H1 (cell line): ENCODE measurements around the gene SAE1. TPM values are rescaled to one million over a fixed set of nuclear protein-coding genes. Genes with fewer than 3 reads are reported as not detected.
A peak's percentile ranks its signal among the peaks of the same experiment; 100 is the strongest.

Source experiments
- CTCF ChIA-PET: fragments of 300-600 bp; sonication (Branson Sonifier 250); formaldehyde crosslinking; loops from one replicate; lab custom pipeline; 2021; ENCODE audit not compliant: partially characterized antibody; lab: Charles Lee
- POLR2A ChIA-PET: fragments of 300-600 bp; sonication (Branson Sonifier 250); formaldehyde crosslinking; loops from one replicate; lab custom pipeline; 2021; ENCODE audit warnings: inconsistent platforms; ENCODE audit not compliant: partially characterized antibody; lab: Charles Lee
- DNase-seq, 2 experiments: peaks; one replicate each; pipeline versions ENCODE4 v3.0.0 to v3.0.0-alpha.2; 2010 to 2022; ENCODE audit warnings: low spot score in 2 of 2, low read depth in 1 of 2, mixed read lengths in 1 of 2
- FAIRE-seq: peaks from 2 replicates; lab custom pipeline; 2011; peaks lifted over from hg19 to GRCh38; lab: Jason Lieb, UNC
- H2AFZ ChIP-seq: 2 replicates; pipeline ENCODE4 v1.8.1; 2012; ENCODE audit warnings: low read length, inconsistent platforms
- H2AK5ac ChIP-seq: 2 replicates; pipeline ENCODE4 v1.6.1; 2013; ENCODE audit warnings: low read depth, low read length
- H2BK120ac ChIP-seq: replicated peaks from 2 replicates; pipeline ENCODE3; 2013; ENCODE audit warnings: low read depth, low read length, inconsistent platforms
- H2BK12ac ChIP-seq: 2 replicates; pipeline ENCODE4 v1.6.1; 2013; ENCODE audit warnings: low read depth, low read length
- H2BK15ac ChIP-seq: 2 replicates; pipeline ENCODE4 v1.6.1; 2013; ENCODE audit warnings: low read length
- H2BK20ac ChIP-seq: 2 replicates; pipeline ENCODE4 v1.6.1; 2013; ENCODE audit warnings: low read length
- H2BK5ac ChIP-seq: 2 replicates; pipeline ENCODE4 v1.6.1; 2013; ENCODE audit warnings: low read depth, low read length
- H3K14ac ChIP-seq: 2 replicates; pipeline ENCODE4 v1.6.1; 2013; ENCODE audit warnings: inconsistent platforms; ENCODE audit not compliant: insufficient read length
- H3K18ac ChIP-seq: 2 replicates; pipeline ENCODE4 v1.6.1; 2013; ENCODE audit warnings: low read length; ENCODE audit errors: extremely low read depth
- H3K23ac ChIP-seq: 2 replicates; pipeline ENCODE4 v1.6.1; 2013; ENCODE audit warnings: inconsistent platforms; ENCODE audit not compliant: insufficient read length
- H3K23me2 ChIP-seq: 2 replicates; pipeline ENCODE4 v1.6.1; 2013; ENCODE audit warnings: low read depth, low read length
- H3K27ac ChIP-seq: 2 replicates; pipeline ENCODE4 v1.6.1; 2011; ENCODE audit warnings: low read depth, low read length, inconsistent platforms
- H3K27me3 ChIP-seq, 4 experiments: replicated peaks in 1 of 4; 1 replicate in 1 of 4; 2 replicates in 3 of 4; pipeline versions ENCODE4 v1.6.1 to v1.8.1; 2011 to 2013; ENCODE audit warnings: low read length in 3 of 4, mild to moderate bottlenecking in 3 of 4, inconsistent platforms in 2 of 4, mixed read lengths in 2 of 4, moderate library complexity in 1 of 4; ENCODE audit not compliant: control insufficient read depth in 3 of 4, insufficient read depth in 3 of 4; ENCODE audit errors: extremely low read depth in 1 of 4
- H3K36me3 ChIP-seq, 4 experiments: 2 replicates each; pipeline versions ENCODE4 v1.6.1 to v1.8.1; 2011 to 2013; ENCODE audit warnings: mild to moderate bottlenecking in 4 of 4, low read length in 3 of 4, moderate library complexity in 2 of 4, control low read depth in 1 of 4, inconsistent platforms in 1 of 4; ENCODE audit not compliant: insufficient read depth in 4 of 4, control insufficient read depth in 2 of 4
- H3K4ac ChIP-seq: replicated peaks from 2 replicates; pipeline ENCODE3; 2013; ENCODE audit warnings: low read length, low read depth, mixed read lengths, inconsistent platforms; ENCODE audit not compliant: insufficient read length
- H3K4me1 ChIP-seq, 4 experiments: replicated peaks in 1 of 4; 1 replicate in 1 of 4; 2 replicates in 3 of 4; pipeline versions ENCODE4 v1.6.1 to v1.8.1; 2011 to 2013; ENCODE audit warnings: low read length in 3 of 4, inconsistent platforms in 2 of 4, mixed read lengths in 1 of 4; ENCODE audit not compliant: insufficient read depth in 4 of 4, control insufficient read depth in 3 of 4
- H3K4me2 ChIP-seq, 2 experiments: 2 replicates each; pipeline versions ENCODE4 v1.6.1 to v1.8.1; 2011 to 2013; ENCODE audit warnings: low read depth in 2 of 2, low read length in 2 of 2, control low read depth in 1 of 2, inconsistent platforms in 1 of 2, mild to moderate bottlenecking in 1 of 2; ENCODE audit not compliant: insufficient read depth in 1 of 2
- H3K4me3 ChIP-seq, 4 experiments: fragments of 200-600, 300-600 bp in 1 of 4; sonication (generic), shearing (Covaris generic), sonication (Bioruptor Twin) in 1 of 4; 2 replicates each; pipeline versions ENCODE4 v1.5.1 to v1.8.1; 2011 to 2016; ENCODE audit warnings: low read length in 4 of 4, low read depth in 3 of 4, control low read depth in 2 of 4, inconsistent platforms in 2 of 4, mild to moderate bottlenecking in 2 of 4, mixed read lengths in 1 of 4, moderate library complexity in 1 of 4; ENCODE audit not compliant: insufficient read depth in 2 of 4; ENCODE audit errors: extremely low read depth in 1 of 4
- H3K56ac ChIP-seq: replicated peaks from 2 replicates; pipeline ENCODE3; 2013; ENCODE audit warnings: low read depth, mild to moderate bottlenecking, mixed read lengths, low read length, inconsistent platforms; ENCODE audit not compliant: insufficient read length
- H3K79me1 ChIP-seq: 2 replicates; pipeline ENCODE4 v1.6.1; 2013; ENCODE audit warnings: low read depth, low read length, control low read depth
- H3K79me2 ChIP-seq, 2 experiments: 2 replicates each; pipeline versions ENCODE4 v1.6.1 to v1.8.1; 2012 to 2013; ENCODE audit warnings: low read length in 2 of 2, mild to moderate bottlenecking in 2 of 2, inconsistent platforms in 1 of 2; ENCODE audit not compliant: insufficient read depth in 2 of 2, control insufficient read depth in 1 of 2
- H3K9ac ChIP-seq, 4 experiments: replicated peaks in 1 of 4; 1 replicate in 1 of 4; 2 replicates in 3 of 4; pipeline versions ENCODE4 v1.6.1 to v1.8.1; 2011 to 2013; ENCODE audit warnings: low read depth in 3 of 4, low read length in 3 of 4, control low read depth in 2 of 4, mild to moderate bottlenecking in 2 of 4, moderate library complexity in 2 of 4, inconsistent platforms in 1 of 4; ENCODE audit errors: extremely low read depth in 1 of 4
- H3K9me3 ChIP-seq, 2 experiments: 2 replicates each; pipeline versions ENCODE4 v1.6.1 to v1.8.1; 2012 to 2013; ENCODE audit warnings: mild to moderate bottlenecking in 2 of 2, moderate library complexity in 2 of 2, control low read depth in 1 of 2, inconsistent platforms in 1 of 2, low read depth in 1 of 2, low read length in 1 of 2, mixed read lengths in 1 of 2; ENCODE audit not compliant: insufficient read depth in 2 of 2
- H4K20me1 ChIP-seq, 2 experiments: replicated peaks in 1 of 2; 2 replicates each; pipeline versions ENCODE3 to v1.8.1; 2011 to 2013; ENCODE audit warnings: inconsistent platforms in 2 of 2, low read length in 2 of 2, mild to moderate bottlenecking in 1 of 2; ENCODE audit not compliant: insufficient read depth in 2 of 2, control insufficient read depth in 1 of 2
- H4K5ac ChIP-seq: 2 replicates; pipeline ENCODE4 v1.6.1; 2013; ENCODE audit warnings: low read length, low read depth, mixed read lengths, inconsistent platforms; ENCODE audit not compliant: insufficient read length
- H4K8ac ChIP-seq: 2 replicates; pipeline ENCODE4 v1.8.0; 2013; ENCODE audit warnings: mild to moderate bottlenecking, moderate library complexity, low read length, inconsistent platforms; ENCODE audit not compliant: insufficient read depth; ENCODE audit errors: extremely low read depth
- H4K91ac ChIP-seq: replicated peaks from 2 replicates; pipeline ENCODE3; 2013; ENCODE audit warnings: low read length, mixed read lengths, inconsistent platforms; ENCODE audit not compliant: insufficient read length
- NRF1 ChIP-seq: IDR thresholded peaks from 2 replicates; pipeline ENCODE4 v1.6.1; 2011; ENCODE audit warnings: mild to moderate bottlenecking, low read depth, low read length, improper control_type of control experiment
- TBP ChIP-seq: IDR thresholded peaks from 2 replicates; pipeline ENCODE4 v1.6.1; 2011; ENCODE audit warnings: low read depth, low read length, improper control_type of control experiment
- WGBS, 2 experiments: shearing (Covaris generic) in 1 of 2; methylation state at CpG; one replicate each; pipeline versions ENCODE4 v1.1.6 to v1.1.7; 2013 to 2015; ENCODE audit warnings: low lambda C conversion rate in 2 of 2, mixed read lengths in 2 of 2, inconsistent platforms in 1 of 2, low coverage in 1 of 2, missing lambda C conversion rate in 1 of 2; ENCODE audit not compliant: insufficient replicate concordance in 2 of 2, insufficient coverage in 1 of 2, insufficient read length in 1 of 2; ENCODE audit errors: extremely low coverage in 1 of 2, missing lambda C conversion rate in 1 of 2; 5-methylcytosine and 5-hydroxymethylcytosine counted together
- polyA plus RNA-seq, 7 experiments: library from polyadenylated mRNA; depleted of rRNA in 3 of 7; stranded (reverse) in 5 of 7; unstranded in 2 of 7; fragments of >200 nt in 5 of 7; fragments of 200-250 nt in 2 of 7; gene quantifications; 1 replicate in 5 of 7; 2 replicates in 1 of 7; 4 replicates in 1 of 7; pipeline versions ENCODE4 v1.2.1 to v1.2.3, GENCODE V29; 2011 to 2013; ENCODE audit warnings: missing spikeins in 2 of 7, mixed read lengths in 2 of 7
- total RNA-seq: library from RNA; stranded (reverse); fragmentation: NEBNext Ultra II Directional; extraction: Animal tissue kit (Norgen Biotek cat#: 25700); gene quantifications from 2 replicates; pipeline ENCODE4 v1.2.1, GENCODE V29; 2021

SAE1 gene
- total and polyA plus RNA-seq, 2 of the 8 experiments (the other 6 are each of a cell fraction or from before 2014, with no cell fraction given): 213 to 268 TPM

- TF ChIP-seq TBP (peak; percentile 3; the same call in 1 of the 2 replicates), NRF1 (no peak)
- WGBS, 2 experiments: 10% methylated on average over 2 of the region's 2 CpGs; no CpG with 5 or more reads in 1 of the 2 experiments
- Histone ChIP-seq H3K4ac (no peak overlapping the region), H2AFZ (no peak overlapping the region), H2BK15ac (no peak overlapping the region), H2BK120ac (no peak overlapping the region), H4K8ac (no peak overlapping the region), H3K79me1 (peaks cover 18% of the 10 kb centered on the region), H3K36me3 (peaks cover 0 to 36% (median 2%) of the 10 kb centered on the region in 4 experiments; a peak in 4 of 8 replicates), H3K18ac (no peak overlapping the region), H3K9me3 (no peaks in the 10 kb centered on the region), H3K23me2 (peaks cover 12% of the 10 kb centered on the region), H2BK20ac (no peak overlapping the region), H4K5ac (peak overlapping the region; percentile 50), H3K9ac (peak overlapping the region in 3 of 4 experiments; percentile 6 to 98 (median 94); a peak in 3 of 7 replicates), H2BK12ac (no peak overlapping the region; the same call in 1 of the 2 replicates), H3K27ac (peak overlapping the region; percentile 99), H3K4me2 (peak overlapping the region; percentile 73 to 88), H3K56ac (no peak overlapping the region), H3K4me3 (peak overlapping the region; percentile 23 to 94 (median 88); a peak in 6 of 8 replicates), H3K79me2 (peaks cover 10 to 76% of the 10 kb centered on the region in 2 experiments), H2AK5ac (no peak overlapping the region), H3K4me1 (peaks cover 4 to 23% (median 15%) of the 10 kb centered on the region in 4 experiments; a peak in 6 of 7 replicates), H4K20me1 (peaks cover 0 to 2% of the 10 kb centered on the region in 2 experiments), H3K23ac (no peak overlapping the region), H3K27me3 (no peaks in the 10 kb centered on the region), H2BK5ac (0 out of 2 replicates have a peak overlapping the region, but pooled peaks have one; percentile 48), H4K91ac (no peak overlapping the region), H3K14ac (no peak overlapping the region)
- FAIRE-seq (no peak), DNase-seq (no peak)
- POLR2A ChIA-PET: interaction anchor here (0.8 to 12.2 kb wide), 9 partner anchors 15 to 137 kb away, joined by 3 to 209 read pairs (median 4); partner anchors contain the start of gene SAE1
- CTCF ChIA-PET: interaction anchor here (1.3 kb wide), 1 partner anchor 13 kb away, joined by 5 read pairs; no protein-coding TSS in a partner anchor
Measured at GRCh38 chr19:47109177-47109540, 21.5 kb upstream of the SAE1 start.
